T1000 (cell line): ENCODE results near the gene FLRT1.
"Not testable (repeated sequence)": the region's sequence is repeated elsewhere in the genome, so short reads cannot be mapped to it uniquely, and the experiment has no call there.

Experiments used
- DNase-seq: peaks from one replicate; lab custom pipeline; 2025; ENCODE audit warnings: mixed read lengths; lab: John Stamatoyannopoulos, UW

FLRT1 gene

GRCh38 chr11:64045700-64046099 is 10.0 kb downstream of the FLRT1 start:
- DNase-seq: no peak

- DNase-seq: not testable (repeated sequence)
These were observed 11.6 kb downstream of the FLRT1 start for GRCh38 chr11:64047373-64047772.

- DNase-seq: no peak
These were observed 12.5 kb downstream of the FLRT1 start for GRCh38 chr11:64048042-64048854.

GRCh38 chr11:64049509-64049908 is 13.8 kb downstream of the FLRT1 start:
- DNase-seq: no peak

- DNase-seq: no peak
These were observed 15.6 kb downstream of the FLRT1 start for GRCh38 chr11:64051297-64051696.

GRCh38 chr11:64052436-64052835 is 16.7 kb downstream of the FLRT1 start:
- DNase-seq: no peak

- DNase-seq: no peak
These were observed 17.3 kb downstream of the FLRT1 start for GRCh38 chr11:64052938-64053622.

- DNase-seq: no peak
These were observed 18.0 kb downstream of the FLRT1 start for GRCh38 chr11:64053699-64054098.

GRCh38 chr11:64055077-64055476 is 19.3 kb downstream of the FLRT1 start:
- DNase-seq: no peak

- no peak for DNase-seq
These were observed 20.6 kb downstream of the FLRT1 start for GRCh38 chr11:64056213-64056785.

- no peak for DNase-seq
These were observed 21.1 kb downstream of the FLRT1 start for GRCh38 chr11:64056861-64057260.

- DNase-seq: no peak
These were observed 22.2 kb downstream of the FLRT1 start for GRCh38 chr11:64057890-64058289.

GRCh38 chr11:64058494-64058893 is 22.8 kb downstream of the FLRT1 start:
- DNase-seq: no peak

GRCh38 chr11:64059339-64060140 is 23.8 kb downstream of the FLRT1 start:
- DNase-seq: no peak

- DNase-seq: no peak
These were observed 24.6 kb downstream of the FLRT1 start for GRCh38 chr11:64060263-64060860.

GRCh38 chr11:64060861-64061444 is 25.2 kb downstream of the FLRT1 start:
- DNase-seq: peak; percentile 43

GRCh38 chr11:64062185-64063039 is 26.7 kb downstream of the FLRT1 start:
- no peak for DNase-seq

- DNase-seq: no peak
These were observed 28.0 kb downstream of the FLRT1 start for GRCh38 chr11:64063777-64064176.

- DNase-seq: no peak
These were observed 28.8 kb downstream of the FLRT1 start for GRCh38 chr11:64064374-64065140.

- DNase-seq: no peak
These were observed 29.4 kb downstream of the FLRT1 start for GRCh38 chr11:64065141-64065465.
